ENCODE results near the gene SRSF2. TPM values are rescaled to one million over a fixed set of nuclear protein-coding genes. Genes with fewer than 3 reads are reported as not detected.

Gene SRSF2
- total and polyA plus RNA-seq, 4 donors: 136 to 251 (median 193) TPM

DNA sequence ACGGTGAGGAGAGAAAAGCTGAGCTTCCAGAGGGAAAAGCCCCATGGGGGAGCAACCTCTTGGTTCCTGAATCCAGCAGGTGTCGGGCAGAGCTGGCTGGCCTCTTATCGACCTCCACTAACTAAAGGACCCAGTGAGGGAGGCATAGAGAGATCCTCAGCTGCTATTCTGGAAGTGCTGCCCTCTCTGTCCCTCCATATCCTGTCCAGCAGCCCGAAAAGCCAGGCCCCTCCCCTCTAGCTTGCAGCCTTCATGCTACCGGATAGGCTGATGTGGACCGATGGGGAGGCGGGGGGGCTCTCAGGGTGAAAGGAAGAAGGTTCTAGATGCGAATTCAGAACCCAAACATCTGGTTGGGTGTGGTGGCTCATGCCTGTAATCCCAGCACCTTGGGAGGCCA lies 51.3 kb downstream of the SRSF2 start:
- TF ChIP-seq, protein P1, sequence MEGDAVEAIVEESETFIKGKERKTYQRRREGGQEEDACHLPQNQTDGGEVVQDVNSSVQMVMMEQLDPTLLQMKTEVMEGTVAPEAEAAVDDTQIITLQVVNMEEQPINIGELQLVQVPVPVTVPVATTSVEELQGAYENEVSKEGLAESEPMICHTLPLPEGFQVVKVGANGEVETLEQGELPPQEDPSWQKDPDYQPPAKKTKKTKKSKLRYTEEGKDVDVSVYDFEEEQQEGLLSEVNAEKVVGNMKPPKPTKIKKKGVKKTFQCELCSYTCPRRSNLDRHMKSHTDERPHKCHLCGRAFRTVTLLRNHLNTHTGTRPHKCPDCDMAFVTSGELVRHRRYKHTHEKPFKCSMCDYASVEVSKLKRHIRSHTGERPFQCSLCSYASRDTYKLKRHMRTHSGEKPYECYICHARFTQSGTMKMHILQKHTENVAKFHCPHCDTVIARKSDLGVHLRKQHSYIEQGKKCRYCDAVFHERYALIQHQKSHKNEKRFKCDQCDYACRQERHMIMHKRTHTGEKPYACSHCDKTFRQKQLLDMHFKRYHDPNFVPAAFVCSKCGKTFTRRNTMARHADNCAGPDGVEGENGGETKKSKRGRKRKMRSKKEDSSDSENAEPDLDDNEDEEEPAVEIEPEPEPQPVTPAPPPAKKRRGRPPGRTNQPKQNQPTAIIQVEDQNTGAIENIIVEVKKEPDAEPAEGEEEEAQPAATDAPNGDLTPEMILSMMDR (IDR thresholded peaks at IDR 0.05; ENCODE audit: control extremely low read depth, extremely low read depth): no peak
- Histone ChIP-seq H3K4me1 (ENCODE audit: control insufficient read depth in 5 of 5, insufficient read depth in 5 of 5, low read length in 5 of 5) (peaks cover 0 to 37% (median 17%) of the 10 kb centered on the region in 5 donors), H3K4me3 (no peak overlapping the region), H3K36me3 (ENCODE audit: control insufficient read depth in 4 of 4, insufficient read depth in 4 of 4, low read length in 4 of 4) (peaks cover 0 to 43% (median 2%) of the 10 kb centered on the region in 4 donors), H3K27me3 (ENCODE audit: control insufficient read depth in 3 of 3, insufficient read depth in 3 of 3, low read length in 2 of 3) (no peaks in the 10 kb centered on the region), H3K27ac (ENCODE audit: low read depth in 1 of 2, low read length in 1 of 2) (no peak overlapping the region), H3K9ac (ENCODE audit: insufficient read depth in 1 of 2, low read length in 2 of 2) (no peak overlapping the region), H3K9me3 (ENCODE audit: control insufficient read depth in 4 of 4, insufficient read depth in 3 of 4, low read length in 3 of 4) (no peaks in the 10 kb centered on the region)
- ATAC-seq (ENCODE audit: insufficient read depth, low FRiP score): no peak
- 80 to 87% methylated on average over 8 of the region's 8 CpGs for WGBS, 2 donors
- no peak for DNase-seq

DNA sequence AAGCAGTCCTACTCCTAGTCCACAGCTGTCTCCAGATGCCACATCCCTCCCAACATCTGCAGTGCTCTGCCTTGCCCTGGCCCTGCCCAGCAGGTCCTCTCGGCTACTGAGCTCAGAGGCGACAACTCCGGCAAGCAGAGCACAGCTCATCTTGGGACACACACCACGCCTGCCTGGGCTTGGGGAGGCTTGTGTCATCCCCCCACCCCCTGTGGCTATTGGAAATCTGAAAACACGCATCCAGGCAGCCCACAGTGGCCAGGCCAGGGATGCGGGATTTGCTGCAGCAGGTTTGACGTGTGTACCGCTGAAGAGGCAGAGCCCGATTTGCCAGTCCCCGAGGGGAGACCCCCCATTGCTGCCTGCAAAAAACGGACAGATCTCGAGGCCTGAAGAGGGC lies 51.8 kb downstream of the SRSF2 start:
- Histone ChIP-seq H3K36me3 (ENCODE audit: control insufficient read depth in 4 of 4, insufficient read depth in 4 of 4, low read length in 4 of 4) (peaks cover 0 to 43% (median 2%) of the 10 kb centered on the region in 4 donors), H3K9ac (ENCODE audit: insufficient read depth in 1 of 2, low read length in 2 of 2) (no peak overlapping the region), H3K27ac (ENCODE audit: low read depth in 1 of 2, low read length in 1 of 2) (no peak overlapping the region), H3K4me3 (no peak overlapping the region), H3K4me1 (ENCODE audit: control insufficient read depth in 5 of 5, insufficient read depth in 5 of 5, low read length in 5 of 5) (peaks cover 0 to 35% (median 17%) of the 10 kb centered on the region in 5 donors), H3K27me3 (ENCODE audit: control insufficient read depth in 3 of 3, insufficient read depth in 3 of 3, low read length in 2 of 3) (no peaks in the 10 kb centered on the region), H3K9me3 (ENCODE audit: control insufficient read depth in 4 of 4, insufficient read depth in 3 of 4, low read length in 3 of 4) (no peaks in the 10 kb centered on the region)
- DNase-seq (no peak), ATAC-seq (ENCODE audit: insufficient read depth, low FRiP score) (no peak)
- 88 to 93% methylated on average over 12 of the region's 12 CpGs for WGBS, 2 donors
- TF ChIP-seq, protein P1 (IDR thresholded peaks at IDR 0.05; ENCODE audit: control extremely low read depth, extremely low read depth): no peak

DNA sequence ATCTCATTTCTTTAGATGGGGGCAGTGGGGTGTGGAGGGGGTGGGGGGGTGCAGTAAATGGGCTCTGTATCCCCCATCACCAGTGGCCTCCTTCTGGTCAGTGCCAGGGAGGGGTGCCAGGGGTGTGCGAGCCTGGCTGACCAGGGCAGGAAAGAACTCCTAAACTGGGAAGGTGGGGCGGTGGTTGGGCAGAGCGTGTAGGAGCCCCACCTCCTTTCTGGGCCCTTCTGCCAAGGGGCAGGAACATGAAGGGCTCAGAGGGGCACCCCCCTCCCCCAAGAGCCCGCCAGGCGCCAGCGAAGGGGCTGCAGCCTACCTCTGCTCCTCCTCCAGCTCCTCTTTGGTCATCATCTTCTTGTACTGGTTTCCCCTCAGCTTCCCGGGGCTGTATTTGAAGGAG lies 52.4 kb downstream of the SRSF2 start:
- H3K36me3 ChIP-seq (ENCODE audit: control insufficient read depth in 4 of 4, insufficient read depth in 4 of 4, low read length in 4 of 4): peaks cover 0 to 43% (median 2%) of the 10 kb centered on the region in 4 donors
- no peak overlapping the region for H3K9ac ChIP-seq (ENCODE audit: insufficient read depth in 1 of 2, low read length in 2 of 2)
- DNase-seq: no peak
- H3K4me3 ChIP-seq: no peak overlapping the region
- 84 to 88% methylated on average over 7 of the region's 7 CpGs for WGBS, 2 donors
- H3K9me3 ChIP-seq (ENCODE audit: control insufficient read depth in 4 of 4, insufficient read depth in 3 of 4, low read length in 3 of 4): no peaks in the 10 kb centered on the region
- H3K27me3 ChIP-seq (ENCODE audit: control insufficient read depth in 3 of 3, insufficient read depth in 3 of 3, low read length in 2 of 3): no peaks in the 10 kb centered on the region
- no peak overlapping the region for H3K27ac ChIP-seq (ENCODE audit: low read depth in 1 of 2, low read length in 1 of 2)
- no peak for ATAC-seq (ENCODE audit: insufficient read depth, low FRiP score)
- H3K4me1 ChIP-seq (ENCODE audit: control insufficient read depth in 5 of 5, insufficient read depth in 5 of 5, low read length in 5 of 5): peaks cover 0 to 35% (median 17%) of the 10 kb centered on the region in 5 donors
- TF ChIP-seq, protein P1 (IDR thresholded peaks at IDR 0.05; ENCODE audit: control extremely low read depth, extremely low read depth): no peak

Small RNAs within 50 kb of the gene (small RNA-seq; reads per million reads assigned to genes)
- not detected for gene AC005837.3 (ENCODE audit: low replicate concordance)
- not detected for gene RF02271 (ENCODE audit: low replicate concordance)
- gene RNU6-97P (ENCODE audit: low replicate concordance): not detected
- gene RNY4P36 (ENCODE audit: low replicate concordance): 0.37 reads per million, percentile 46 among the genes with 10 or more reads in this experiment

Other genes with a start within 250 kb of the SRSF2 start
- gene RHBDF2, start 235.9 kb downstream of the SRSF2 start, total RNA-seq: 10 to 100 TPM; 22.7 to 56.5 TPM
- 100 to 1,000 TPM in 1 of 2 donors, 10 to 100 TPM in 1; 20.1 to 116 TPM for gene RHBDF2, start 235.9 kb downstream of the SRSF2 start, polyA plus RNA-seq
- 10 to 100 TPM; 15.9 to 20.0 TPM for gene CYGB, start 199.6 kb downstream of the SRSF2 start, total RNA-seq
- gene CYGB, start 199.6 kb downstream of the SRSF2 start, polyA plus RNA-seq: 10 to 100 TPM; 21.4 to 30.4 TPM
- gene PRCD, start 197.3 kb downstream of the SRSF2 start, total RNA-seq: 10 to 100 TPM in 1 of 2 donors, 1 to 10 TPM in 1; 3.3 to 11.3 TPM
- gene PRCD, start 197.3 kb downstream of the SRSF2 start, polyA plus RNA-seq: 1 to 10 TPM; 2.0 to 7.9 TPM
- 10 to 100 TPM; 20.8 to 38.0 TPM for gene ST6GALNAC2, start 151.5 kb downstream of the SRSF2 start, total RNA-seq
- 10 to 100 TPM; 12.1 to 15.4 TPM for gene ST6GALNAC2, start 151.5 kb downstream of the SRSF2 start, polyA plus RNA-seq
- gene ST6GALNAC1, start 93.6 kb downstream of the SRSF2 start, total RNA-seq: 10 to 100 TPM; 22.5 to 24.9 TPM
- 10 to 100 TPM; 13.9 to 19.3 TPM for gene ST6GALNAC1, start 93.6 kb downstream of the SRSF2 start, polyA plus RNA-seq
- 100 to 1,000 TPM; 101 to 127 TPM for gene MXRA7, start 26.4 kb downstream of the SRSF2 start, total RNA-seq
- gene MXRA7, start 26.4 kb downstream of the SRSF2 start, polyA plus RNA-seq: 10 to 100 TPM; 60.9 to 65.4 TPM
- 10 to 100 TPM; 25.6 to 34.3 TPM for gene JMJD6, start 10.7 kb downstream of the SRSF2 start, total RNA-seq
- 10 to 100 TPM; 23.8 to 52.9 TPM for gene JMJD6, start 10.7 kb downstream of the SRSF2 start, polyA plus RNA-seq
- gene METTL23, start 10.5 kb downstream of the SRSF2 start, total RNA-seq: 10 to 100 TPM; 23.1 to 34.5 TPM
- 10 to 100 TPM; 37.7 to 43.1 TPM for gene METTL23, start 10.5 kb downstream of the SRSF2 start, polyA plus RNA-seq
- 10 to 100 TPM; 30.5 to 57.5 TPM for gene MFSD11, start 788 bp upstream of the SRSF2 start, total RNA-seq
- 10 to 100 TPM; 12.0 to 19.5 TPM for gene MFSD11, start 788 bp upstream of the SRSF2 start, polyA plus RNA-seq
- gene MGAT5B, start 131.1 kb upstream of the SRSF2 start, total RNA-seq: under 1 TPM; 0.28 to 0.40 TPM
- gene MGAT5B, start 131.1 kb upstream of the SRSF2 start, polyA plus RNA-seq: under 1 TPM; 0.52 to 0.67 TPM

Measured in lung (tissue), 13 donors.